Endodermal cell (in vitro differentiated cells): ENCODE results near the gene CX3CL1. TPM values are rescaled to one million over a fixed set of nuclear protein-coding genes. Genes with fewer than 3 reads are reported as not detected.

Experiments
- DNase-seq: peaks from one replicate; pipeline ENCODE4 v3.0.0-alpha.2; 2017
- H3K27ac ChIP-seq: 2 replicates; pipeline ENCODE4 v1.5.1; 2013; ENCODE audit warnings: mild to moderate bottlenecking, low read depth, low read length, moderate library complexity
- H3K27me3 ChIP-seq: 2 replicates; pipeline ENCODE4 v1.6.1; 2013; ENCODE audit warnings: mild to moderate bottlenecking, low read length, moderate library complexity; ENCODE audit not compliant: insufficient read depth, control insufficient read depth, poor library complexity, severe bottlenecking
- H3K36me3 ChIP-seq: 2 replicates; pipeline ENCODE4 v1.7.0; 2013; ENCODE audit warnings: mild to moderate bottlenecking, low read length, moderate library complexity; ENCODE audit not compliant: control insufficient read depth, insufficient read depth
- H3K4me1 ChIP-seq: one replicate; pipeline ENCODE4 v1.7.0; 2013; ENCODE audit warnings: low read length; ENCODE audit not compliant: control insufficient read depth, insufficient read depth
- H3K4me3 ChIP-seq: 2 replicates; pipeline ENCODE4 v1.5.1; 2013; ENCODE audit warnings: mild to moderate bottlenecking, low read length, moderate library complexity
- H3K9ac ChIP-seq: 2 replicates; pipeline ENCODE4 v1.6.1; 2013; ENCODE audit warnings: mild to moderate bottlenecking, low read length, moderate library complexity; ENCODE audit not compliant: poor library complexity, severe bottlenecking; ENCODE audit errors: extremely low read depth
- H3K9me3 ChIP-seq: 2 replicates; pipeline ENCODE4 v1.6.1; 2013; ENCODE audit warnings: mild to moderate bottlenecking, low read length, moderate library complexity; ENCODE audit not compliant: control insufficient read depth
- H3K27ac Mint-ChIP-seq: 2 replicates; pipeline ENCODE4 v1.8.0; 2020; ENCODE audit warnings: mixed read lengths
- H3K27me3 Mint-ChIP-seq: 2 replicates; pipeline ENCODE4 v1.8.0; 2021; ENCODE audit warnings: mild to moderate bottlenecking, mixed read lengths; ENCODE audit not compliant: insufficient read depth
- H3K36me3 Mint-ChIP-seq: 2 replicates; pipeline ENCODE4 v1.8.0; 2020; ENCODE audit warnings: low read depth, mixed read lengths
- H3K4me1 Mint-ChIP-seq: 2 replicates; pipeline ENCODE4 v1.8.0; 2020; ENCODE audit warnings: mixed read lengths
- H3K4me3 Mint-ChIP-seq: 2 replicates; pipeline ENCODE4 v1.8.0; 2020; ENCODE audit warnings: mild to moderate bottlenecking, moderate library complexity, mixed read lengths
- H3K9me3 Mint-ChIP-seq: 2 replicates; pipeline ENCODE4 v1.8.0; 2020; ENCODE audit warnings: mild to moderate bottlenecking, mixed read lengths
- CTCF ChIP-seq: fragments of 200-600 bp; sonication (generic); conservative IDR thresholded peaks from 2 replicates; pipeline ENCODE4 v1.5.0; 2021; ENCODE audit warnings: antibody characterized with exemption, mild to moderate bottlenecking
- WGBS, 2 experiments: methylation state at CpG; one replicate each; pipeline versions ENCODE4 v1.1.5 to v1.1.7; 2013; ENCODE audit warnings: missing lambda C conversion rate in 2 of 2, mixed read lengths in 1 of 2; ENCODE audit not compliant: insufficient coverage in 1 of 2, insufficient read length in 1 of 2; 5-methylcytosine and 5-hydroxymethylcytosine counted together
- total RNA-seq, 2 donors: library from RNA; stranded (reverse); fragmentation: NEBNext Ultra II Directional in 1 of 2; extraction: Animal tissue kit (Norgen Biotek cat#: 25700) in 1 of 2; gene quantifications; 2 replicates in 1 of 2; 3 replicates in 1 of 2; pipeline ENCODE4 v1.2.1, GENCODE V29; 2021

Gene CX3CL1
- total RNA-seq, 2 donors from 2014 or later: 0.18 to 1.0 TPM

DNA sequence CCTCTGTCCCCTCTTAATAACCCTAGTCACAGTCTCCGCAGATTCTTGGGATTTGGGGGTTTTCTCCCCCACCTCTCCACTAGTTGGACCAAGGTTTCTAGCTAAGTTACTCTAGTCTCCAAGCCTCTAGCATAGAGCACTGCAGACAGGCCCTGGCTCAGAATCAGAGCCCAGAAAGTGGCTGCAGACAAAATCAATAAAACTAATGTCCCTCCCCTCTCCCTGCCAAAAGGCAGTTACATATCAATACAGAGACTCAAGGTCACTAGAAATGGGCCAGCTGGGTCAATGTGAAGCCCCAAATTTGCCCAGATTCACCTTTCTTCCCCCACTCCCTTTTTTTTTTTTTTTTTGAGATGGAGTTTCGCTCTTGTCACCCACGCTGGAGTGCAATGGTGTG, 8.1 kb upstream of the CX3CL1 start:
- Mint-ChIP-seq H3K27ac (no peak overlapping the region), H3K4me3 (no peak overlapping the region)

DNA sequence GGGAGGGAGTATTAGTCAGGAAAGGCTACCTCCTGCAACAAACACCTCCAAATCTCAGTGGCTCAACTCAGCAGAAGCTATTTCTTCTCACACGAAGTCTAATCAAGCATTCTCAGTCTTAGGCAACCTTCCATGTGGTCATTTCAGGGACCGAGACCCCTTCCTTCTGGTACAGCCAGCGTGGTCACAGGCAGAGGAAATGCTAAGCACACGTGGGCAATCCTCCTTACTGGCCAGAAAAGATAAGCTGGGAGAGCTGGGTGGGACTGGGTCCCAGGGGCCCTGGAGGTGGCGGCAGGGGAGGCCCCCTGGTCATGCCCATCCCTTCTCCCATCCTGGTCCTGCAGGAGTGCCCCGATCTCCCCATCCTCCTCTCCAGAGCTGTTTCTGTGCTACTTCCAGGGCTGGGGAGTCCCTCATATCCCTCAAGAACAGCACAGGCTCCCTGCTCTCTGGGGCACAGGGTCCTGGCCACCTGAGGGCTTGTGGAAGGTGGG, 5.7 kb upstream of the CX3CL1 start:
- Mint-ChIP-seq H3K27me3 (peaks cover 3% of the 10 kb centered on the region), H3K9me3 (no peaks in the 10 kb centered on the region), H3K27ac (no peak overlapping the region), H3K4me3 (no peak overlapping the region), H3K4me1 (no peaks in the 10 kb centered on the region), H3K36me3 (no peaks in the 10 kb centered on the region)
- Histone ChIP-seq H3K4me1 (no peaks in the 10 kb centered on the region), H3K27ac (no peak overlapping the region), H3K9ac (no peak overlapping the region), H3K27me3 (no peaks in the 10 kb centered on the region), H3K36me3 (no peaks in the 10 kb centered on the region), H3K9me3 (no peaks in the 10 kb centered on the region), H3K4me3 (no peak overlapping the region)
- WGBS, 2 experiments: 86 to 90% methylated on average over 5 to 6 of the region's 6 CpGs
- DNase-seq: no peak
- no peak for TF ChIP-seq CTCF

More for the DNA sequence above, 8.1 kb upstream of the CX3CL1 start:
- WGBS, 2 experiments: 92 to 94% methylated on average over 2 to 3 of the region's 3 CpGs
- TF ChIP-seq CTCF: no peak
- no peaks in the 10 kb centered on the region for H3K27me3 ChIP-seq
- no peaks in the 10 kb centered on the region for H3K4me1 ChIP-seq
- no peak overlapping the region for H3K4me3 ChIP-seq
- no peak for DNase-seq
- Mint-ChIP-seq H3K4me1 (no peaks in the 10 kb centered on the region), H3K9me3 (no peaks in the 10 kb centered on the region), H3K27me3 (peaks cover 3% of the 10 kb centered on the region), H3K36me3 (no peaks in the 10 kb centered on the region)
- no peak overlapping the region for H3K9ac ChIP-seq
- no peaks in the 10 kb centered on the region for H3K9me3 ChIP-seq
- no peak overlapping the region for H3K27ac ChIP-seq
- no peaks in the 10 kb centered on the region for H3K36me3 ChIP-seq

DNA sequence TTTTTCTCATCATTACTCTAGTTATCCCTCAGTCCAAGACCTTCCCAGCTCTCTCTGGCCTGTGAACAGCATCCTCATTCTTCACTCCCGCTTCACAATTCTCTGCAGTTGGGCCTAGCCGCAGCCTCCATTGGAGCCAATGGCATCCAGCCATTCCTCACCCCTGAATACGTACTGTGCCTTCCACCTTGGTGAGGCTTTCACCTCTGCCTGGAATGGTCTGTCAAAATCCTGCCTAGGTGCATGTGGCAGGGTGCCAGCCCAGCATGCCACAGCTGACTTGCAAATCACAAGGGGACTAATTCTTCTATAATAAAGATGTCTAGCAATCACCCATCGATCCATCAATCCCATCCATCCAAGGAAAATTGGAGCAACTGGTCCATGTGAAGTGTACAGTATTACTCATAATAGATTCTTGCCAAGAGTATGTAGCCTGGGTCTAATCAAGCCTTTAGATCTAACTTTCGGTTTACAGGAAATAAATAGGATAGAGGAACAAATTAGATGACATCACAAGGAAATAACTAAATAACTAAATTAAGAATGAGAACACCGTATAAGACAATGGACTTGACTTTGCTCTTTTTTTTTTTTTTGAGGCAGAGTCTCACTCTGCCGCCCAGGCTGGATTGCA, 5.1 kb upstream of the CX3CL1 start:
- H3K4me3 ChIP-seq: no peak overlapping the region
- no peaks in the 10 kb centered on the region for H3K36me3 ChIP-seq
- no peaks in the 10 kb centered on the region for H3K4me1 Mint-ChIP-seq
- H3K9me3 Mint-ChIP-seq: no peaks in the 10 kb centered on the region
- H3K4me1 ChIP-seq: peaks cover under 1% of the 10 kb centered on the region
- H3K36me3 Mint-ChIP-seq: no peaks in the 10 kb centered on the region
- 90 to 97% methylated on average over 6 to 7 of the region's 7 CpGs for WGBS, 2 experiments
- no peak for DNase-seq
- peaks cover 3% of the 10 kb centered on the region for H3K27me3 Mint-ChIP-seq
- H3K27ac ChIP-seq: no peak overlapping the region
- no peaks in the 10 kb centered on the region for H3K27me3 ChIP-seq
- no peak overlapping the region for H3K9ac ChIP-seq
- H3K9me3 ChIP-seq: no peaks in the 10 kb centered on the region
- H3K27ac Mint-ChIP-seq: no peak overlapping the region
- H3K4me3 Mint-ChIP-seq: no peak overlapping the region
- TF ChIP-seq CTCF: no peak
